ENCODE measurements around the gene RAD51B.
"Not testable (repeated sequence)": the region's sequence is repeated elsewhere in the genome, so short reads cannot be mapped to it uniquely, and the experiment has no call there.

GRCh38 chr14:68763843-68764242 lies 944.3 kb downstream of the RAD51B start:
- not testable (repeated sequence) for TF ChIP-seq CTCF, EP300 (IDR thresholded peaks at IDR 0.05)

All from ovary (tissue), 3 donors.